Measurements from ENCODE around the gene FOXI3. TPM values are rescaled to one million over a fixed set of nuclear protein-coding genes. Genes with fewer than 3 reads are reported as not detected.

Gene FOXI3
- polyA plus RNA-seq, 1 of the 3 experiments (the other 2 are of a cell fraction) = not detected

GRCh38 chr2:88499204-88499603 lies 46.7 kb upstream of the FOXI3 start:
- Histone ChIP-seq H3K36me3 (replicated peaks in 1 of 2; ENCODE audit: control insufficient read depth in 1 of 2, insufficient read depth in 2 of 2, low read length in 1 of 2) (no peaks in the 10 kb centered on the region), H3K4me1 (ENCODE audit: control insufficient read depth in 1 of 2, insufficient read depth in 2 of 2, low read depth in 1 of 2, low read length in 1 of 2) (peaks cover 0 to 2% of the 10 kb centered on the region in 2 experiments; a peak in 1 of 4 replicates), H3K4me2 (no peak overlapping the region), H3K9ac (no peak overlapping the region), H3K9me3 (no peaks in the 10 kb centered on the region), H3K27ac (ENCODE audit: low read depth in 2 of 2, low read length in 1 of 2) (no peak overlapping the region), H3K9me2 (no peaks in the 10 kb centered on the region), H3K27me3 (ENCODE audit: insufficient read depth) (no peaks in the 10 kb centered on the region; the same call in 1 of the 2 replicates), H3K4me3 (ENCODE audit: low read depth in 2 of 2, low read length in 1 of 2) (no peak overlapping the region), H3K79me2 (ENCODE audit: insufficient read depth) (no peaks in the 10 kb centered on the region), H2AFZ (ENCODE audit: low read depth) (no peak overlapping the region), H3F3A (replicated peaks; ENCODE audit: insufficient read depth) (no peaks in the 10 kb centered on the region), H4K20me1 (ENCODE audit: insufficient read depth) (no peaks in the 10 kb centered on the region)
- TF ChIP-seq RXRA (IDR thresholded peaks at IDR 0.05; ENCODE audit: borderline replicate concordance, low read depth) (no peak), EP300 (IDR thresholded peaks at IDR 0.05; ENCODE audit: borderline replicate concordance in 1 of 2, low read depth in 1 of 2, low read length in 1 of 2) (no peak)
- POLR2A ChIA-PET = no interaction called here
- WGBS (ENCODE audit: low lambda C conversion rate) = 3% methylated on average over 1 of the region's 1 CpG
- CTCF ChIA-PET = interaction anchor here (1.5 kb wide), 1 partner anchor 44 kb away, joined by 3 read pairs; no protein-coding TSS in a partner anchor
- DNase-seq = no peak

GRCh38 chr2:88493481-88493880 lies 41.0 kb upstream of the FOXI3 start:
- Histone ChIP-seq H2AFZ (ENCODE audit: low read depth) (no peak overlapping the region), H3K9me3 (no peaks in the 10 kb centered on the region), H3K36me3 (replicated peaks in 1 of 2; ENCODE audit: control insufficient read depth in 1 of 2, insufficient read depth in 2 of 2, low read length in 1 of 2) (no peaks in the 10 kb centered on the region), H3K9ac (no peak overlapping the region), H4K20me1 (ENCODE audit: insufficient read depth) (no peaks in the 10 kb centered on the region), H3K27me3 (ENCODE audit: insufficient read depth) (no peaks in the 10 kb centered on the region; the same call in 1 of the 2 replicates), H3K27ac (ENCODE audit: low read depth in 2 of 2, low read length in 1 of 2) (no peak overlapping the region), H3F3A (replicated peaks; ENCODE audit: insufficient read depth) (no peaks in the 10 kb centered on the region), H3K4me2 (no peak overlapping the region), H3K4me3 (ENCODE audit: low read depth in 2 of 2, low read length in 1 of 2) (no peak overlapping the region), H3K79me2 (ENCODE audit: insufficient read depth) (no peaks in the 10 kb centered on the region), H3K9me2 (no peaks in the 10 kb centered on the region), H3K4me1 (ENCODE audit: control insufficient read depth in 1 of 2, insufficient read depth in 2 of 2, low read depth in 1 of 2, low read length in 1 of 2) (no peaks in the 10 kb centered on the region)
- 46% methylated on average over 4 of the region's 4 CpGs for WGBS (ENCODE audit: low lambda C conversion rate)
- POLR2A ChIA-PET = no interaction called here
- no peak for DNase-seq
- CTCF ChIA-PET = interaction anchor here (1.5 kb wide), 1 partner anchor 38 kb away, joined by 5 read pairs; no protein-coding TSS in a partner anchor
- TF ChIP-seq MAX (IDR thresholded peaks at IDR 0.05; ENCODE audit: low read depth) = no peak
- no peak for TF ChIP-seq GATA2 (CRISPR knock-in tag; IDR thresholded peaks at IDR 0.05)
- TF ChIP-seq ZBTB33 (IDR thresholded peaks at IDR 0.05; ENCODE audit: borderline replicate concordance, low read depth) = no peak
- no peak for TF ChIP-seq USF2 (IDR thresholded peaks at IDR 0.05; ENCODE audit: borderline replicate concordance, low read depth, low read length)
- no peak for TF ChIP-seq FOSL2 (IDR thresholded peaks at IDR 0.05; ENCODE audit: borderline replicate concordance, low read depth)
- TF ChIP-seq SMC3 (IDR thresholded peaks at IDR 0.05; ENCODE audit: low read depth, low read length) = no peak
- TF ChIP-seq JUND (IDR thresholded peaks at IDR 0.05) = no peak

Measured in SK-N-SH (cell line).